Measurements from ENCODE around the gene MED26.

The MED26 gene

DNA sequence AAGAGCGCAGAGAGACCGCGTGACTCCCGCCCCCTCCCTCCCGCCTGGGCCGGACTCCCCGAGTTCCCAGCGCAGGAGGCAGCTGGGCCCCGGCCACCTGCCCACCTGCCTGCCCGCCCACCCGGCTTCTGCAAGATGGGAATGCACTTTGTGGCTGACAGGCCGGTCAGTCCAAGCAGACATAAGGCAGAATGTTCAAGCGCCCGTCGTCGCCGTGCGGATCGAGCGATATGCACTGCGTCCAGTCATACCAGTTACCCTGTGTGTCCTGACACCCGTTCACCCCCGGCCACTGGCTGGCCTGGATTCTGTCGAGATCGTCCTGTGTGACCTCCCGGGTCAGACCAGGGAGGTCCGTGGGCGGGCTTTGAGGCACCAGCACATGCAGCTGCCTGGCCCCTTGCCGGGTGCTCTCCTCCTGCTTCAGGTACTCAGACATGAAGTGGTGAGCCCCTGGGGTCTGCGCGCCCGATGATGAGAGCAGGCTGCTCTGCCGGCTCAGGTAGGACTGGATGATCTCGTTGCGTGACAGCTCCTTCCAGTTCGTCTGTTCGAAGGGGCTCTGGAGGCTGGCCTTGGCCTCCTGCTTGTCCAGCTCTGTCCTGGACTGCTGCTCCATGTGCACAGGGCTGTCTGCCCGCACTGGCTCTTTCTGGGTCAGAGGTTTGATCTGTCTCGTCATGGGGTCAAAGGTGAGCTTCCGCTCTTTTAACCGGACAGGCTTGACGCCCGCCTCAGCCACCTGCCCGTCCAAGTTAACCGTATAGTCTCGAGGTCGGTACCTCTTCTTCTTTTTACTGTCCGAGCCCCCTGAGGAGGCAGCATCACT lies 51.9 kb downstream of the MED26 start (continued):
- TF ChIP-seq, protein P1, sequence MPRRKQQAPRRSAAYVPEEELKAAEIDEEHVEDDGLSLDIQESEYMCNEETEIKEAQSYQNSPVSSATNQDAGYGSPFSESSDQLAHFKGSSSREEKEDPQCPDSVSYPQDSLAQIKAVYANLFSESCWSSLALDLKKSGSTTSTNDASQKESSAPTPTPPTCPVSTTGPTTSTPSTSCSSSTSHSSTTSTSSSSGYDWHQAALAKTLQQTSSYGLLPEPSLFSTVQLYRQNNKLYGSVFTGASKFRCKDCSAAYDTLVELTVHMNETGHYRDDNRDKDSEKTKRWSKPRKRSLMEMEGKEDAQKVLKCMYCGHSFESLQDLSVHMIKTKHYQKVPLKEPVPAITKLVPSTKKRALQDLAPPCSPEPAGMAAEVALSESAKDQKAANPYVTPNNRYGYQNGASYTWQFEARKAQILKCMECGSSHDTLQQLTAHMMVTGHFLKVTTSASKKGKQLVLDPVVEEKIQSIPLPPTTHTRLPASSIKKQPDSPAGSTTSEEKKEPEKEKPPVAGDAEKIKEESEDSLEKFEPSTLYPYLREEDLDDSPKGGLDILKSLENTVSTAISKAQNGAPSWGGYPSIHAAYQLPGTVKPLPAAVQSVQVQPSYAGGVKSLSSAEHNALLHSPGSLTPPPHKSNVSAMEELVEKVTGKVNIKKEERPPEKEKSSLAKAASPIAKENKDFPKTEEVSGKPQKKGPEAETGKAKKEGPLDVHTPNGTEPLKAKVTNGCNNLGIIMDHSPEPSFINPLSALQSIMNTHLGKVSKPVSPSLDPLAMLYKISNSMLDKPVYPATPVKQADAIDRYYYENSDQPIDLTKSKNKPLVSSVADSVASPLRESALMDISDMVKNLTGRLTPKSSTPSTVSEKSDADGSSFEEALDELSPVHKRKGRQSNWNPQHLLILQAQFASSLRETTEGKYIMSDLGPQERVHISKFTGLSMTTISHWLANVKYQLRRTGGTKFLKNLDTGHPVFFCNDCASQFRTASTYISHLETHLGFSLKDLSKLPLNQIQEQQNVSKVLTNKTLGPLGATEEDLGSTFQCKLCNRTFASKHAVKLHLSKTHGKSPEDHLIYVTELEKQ (tag by site-specific recombination; IDR thresholded peaks at IDR 0.05; ENCODE audit: borderline replicate concordance), result no peak
- TF ChIP-seq ZFHX2 (tag by site-specific recombination; conservative IDR thresholded peaks at IDR 0.05) (peak; percentile 19; the same call in 1 of the 2 replicates), ZNF2 (tag by site-specific recombination; IDR thresholded peaks at IDR 0.05) (no peak), ZNF174 (tag by site-specific recombination; IDR thresholded peaks at IDR 0.05) (no peak), MYNN (tag by site-specific recombination; IDR thresholded peaks at IDR 0.05; ENCODE audit: borderline replicate concordance) (no peak)
- TF ChIP-seq, protein P2, sequence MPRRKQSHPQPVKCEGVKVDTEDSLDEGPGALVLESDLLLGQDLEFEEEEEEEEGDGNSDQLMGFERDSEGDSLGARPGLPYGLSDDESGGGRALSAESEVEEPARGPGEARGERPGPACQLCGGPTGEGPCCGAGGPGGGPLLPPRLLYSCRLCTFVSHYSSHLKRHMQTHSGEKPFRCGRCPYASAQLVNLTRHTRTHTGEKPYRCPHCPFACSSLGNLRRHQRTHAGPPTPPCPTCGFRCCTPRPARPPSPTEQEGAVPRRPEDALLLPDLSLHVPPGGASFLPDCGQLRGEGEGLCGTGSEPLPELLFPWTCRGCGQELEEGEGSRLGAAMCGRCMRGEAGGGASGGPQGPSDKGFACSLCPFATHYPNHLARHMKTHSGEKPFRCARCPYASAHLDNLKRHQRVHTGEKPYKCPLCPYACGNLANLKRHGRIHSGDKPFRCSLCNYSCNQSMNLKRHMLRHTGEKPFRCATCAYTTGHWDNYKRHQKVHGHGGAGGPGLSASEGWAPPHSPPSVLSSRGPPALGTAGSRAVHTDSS (tag by site-specific recombination; IDR thresholded peaks at IDR 0.05), result no peak

DNA sequence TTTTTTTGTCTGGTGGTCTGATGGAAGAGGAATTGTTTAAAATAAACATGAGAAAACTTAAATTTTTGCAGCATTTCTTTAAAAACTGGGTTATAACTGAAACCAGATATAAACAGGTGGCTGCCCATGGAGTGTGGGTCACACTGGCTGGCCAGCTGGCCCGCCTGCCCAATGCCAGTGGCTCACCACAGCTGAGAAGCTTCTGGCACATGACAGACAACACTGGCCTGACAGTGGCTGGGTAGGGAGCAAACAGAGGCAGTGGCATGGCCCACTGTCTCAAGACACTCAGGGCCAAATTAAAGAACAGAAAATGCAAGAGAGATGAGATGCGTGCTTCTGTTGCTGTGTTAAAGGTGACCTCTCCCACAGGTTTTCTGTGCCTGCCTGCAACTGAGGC lies 52.7 kb downstream of the MED26 start:
- Histone ChIP-seq H3K36me3 (ENCODE audit: control insufficient read depth in 2 of 2, insufficient read depth in 1 of 2, low read length in 2 of 2) (peaks cover 0 to 52% of the 10 kb centered on the region in 2 experiments; a peak in 1 of 3 replicates), H3K9me3 (ENCODE audit: control insufficient read depth, insufficient read depth, low read depth, low read length) (no peaks in the 10 kb centered on the region), H3K4me3 (ENCODE audit: low read depth, low read length) (no peak overlapping the region), H3K27ac (ENCODE audit: extremely low read depth, low read depth, low read length) (no peak overlapping the region; the same call in 1 of the 2 replicates), H3K4me1 (ENCODE audit: control insufficient read depth, insufficient read depth, low read length) (peaks cover 2% of the 10 kb centered on the region; the same call in 1 of the 2 replicates)
- POLR2A ChIA-PET, result no interaction called here
- CTCF ChIA-PET, result no interaction called here
- no peak for TF ChIP-seq ZNF169 (tag by site-specific recombination; IDR thresholded peaks at IDR 0.05)
- TF ChIP-seq, protein P3, sequence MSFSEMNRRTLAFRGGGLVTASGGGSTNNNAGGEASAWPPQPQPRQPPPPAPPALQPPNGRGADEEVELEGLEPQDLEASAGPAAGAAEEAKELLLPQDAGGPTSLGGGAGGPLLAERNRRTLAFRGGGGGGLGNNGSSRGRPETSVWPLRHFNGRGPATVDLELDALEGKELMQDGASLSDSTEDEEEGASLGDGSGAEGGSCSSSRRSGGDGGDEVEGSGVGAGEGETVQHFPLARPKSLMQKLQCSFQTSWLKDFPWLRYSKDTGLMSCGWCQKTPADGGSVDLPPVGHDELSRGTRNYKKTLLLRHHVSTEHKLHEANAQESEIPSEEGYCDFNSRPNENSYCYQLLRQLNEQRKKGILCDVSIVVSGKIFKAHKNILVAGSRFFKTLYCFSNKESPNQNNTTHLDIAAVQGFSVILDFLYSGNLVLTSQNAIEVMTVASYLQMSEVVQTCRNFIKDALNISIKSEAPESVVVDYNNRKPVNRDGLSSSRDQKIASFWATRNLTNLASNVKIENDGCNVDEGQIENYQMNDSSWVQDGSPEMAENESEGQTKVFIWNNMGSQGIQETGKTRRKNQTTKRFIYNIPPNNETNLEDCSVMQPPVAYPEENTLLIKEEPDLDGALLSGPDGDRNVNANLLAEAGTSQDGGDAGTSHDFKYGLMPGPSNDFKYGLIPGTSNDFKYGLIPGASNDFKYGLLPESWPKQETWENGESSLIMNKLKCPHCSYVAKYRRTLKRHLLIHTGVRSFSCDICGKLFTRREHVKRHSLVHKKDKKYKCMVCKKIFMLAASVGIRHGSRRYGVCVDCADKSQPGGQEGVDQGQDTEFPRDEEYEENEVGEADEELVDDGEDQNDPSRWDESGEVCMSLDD (tag by site-specific recombination; IDR thresholded peaks at IDR 0.05), result no peak
- no peak for TF ChIP-seq GLI4 (tag by site-specific recombination; IDR thresholded peaks at IDR 0.05)
- TF ChIP-seq, protein P4, sequence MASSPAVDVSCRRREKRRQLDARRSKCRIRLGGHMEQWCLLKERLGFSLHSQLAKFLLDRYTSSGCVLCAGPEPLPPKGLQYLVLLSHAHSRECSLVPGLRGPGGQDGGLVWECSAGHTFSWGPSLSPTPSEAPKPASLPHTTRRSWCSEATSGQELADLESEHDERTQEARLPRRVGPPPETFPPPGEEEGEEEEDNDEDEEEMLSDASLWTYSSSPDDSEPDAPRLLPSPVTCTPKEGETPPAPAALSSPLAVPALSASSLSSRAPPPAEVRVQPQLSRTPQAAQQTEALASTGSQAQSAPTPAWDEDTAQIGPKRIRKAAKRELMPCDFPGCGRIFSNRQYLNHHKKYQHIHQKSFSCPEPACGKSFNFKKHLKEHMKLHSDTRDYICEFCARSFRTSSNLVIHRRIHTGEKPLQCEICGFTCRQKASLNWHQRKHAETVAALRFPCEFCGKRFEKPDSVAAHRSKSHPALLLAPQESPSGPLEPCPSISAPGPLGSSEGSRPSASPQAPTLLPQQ (tag by site-specific recombination; IDR thresholded peaks at IDR 0.05), result no peak
- TF ChIP-seq ZNF221 (tag by site-specific recombination; IDR thresholded peaks at IDR 0.05; ENCODE audit: borderline replicate concordance), result no peak
- TF ChIP-seq ZNF114 (tag by site-specific recombination; IDR thresholded peaks at IDR 0.05), result no peak

DNA sequence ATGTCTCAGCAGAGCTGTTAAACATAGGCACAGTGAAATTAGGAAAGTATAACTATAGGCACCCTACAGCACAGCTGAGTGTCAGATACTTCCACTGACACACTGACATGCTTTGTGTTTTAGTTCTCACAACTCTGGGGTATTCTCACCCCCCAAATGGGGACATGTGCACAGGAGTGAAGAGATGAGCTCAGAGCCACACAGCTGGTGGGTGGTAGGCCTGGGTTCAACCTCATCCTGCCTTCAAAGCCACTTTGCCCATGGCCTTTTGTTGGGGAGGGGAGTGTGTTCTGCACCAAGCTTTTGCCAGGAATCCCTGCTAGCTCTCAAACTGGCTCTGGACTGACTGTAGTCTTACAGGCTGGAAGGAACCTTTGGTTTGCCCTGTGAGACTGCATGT lies 54.1 kb downstream of the MED26 start:
- POLR2A ChIA-PET, result interaction anchor here (1.1 to 2.5 kb wide), 5 partner anchors 8 to 54 kb away, joined by 4 to 23 read pairs (median 4); partner anchors contain the start of gene MED26

More for the DNA sequence above, 54.1 kb downstream of the MED26 start:
- peaks cover 0 to 53% of the 10 kb centered on the region in 2 experiments; a peak in 2 of 3 replicates for H3K36me3 ChIP-seq (ENCODE audit: control insufficient read depth in 2 of 2, insufficient read depth in 1 of 2, low read length in 2 of 2)
- no peak overlapping the region for H3K27ac ChIP-seq (ENCODE audit: extremely low read depth, low read depth, low read length)
- TF ChIP-seq REPIN1 (tag by site-specific recombination; IDR thresholded peaks at IDR 0.05; ENCODE audit: low read depth), result no peak
- TF ChIP-seq ZNF600 (tag by site-specific recombination; IDR thresholded peaks at IDR 0.05), result peak; percentile 72; the same call in 1 of the 2 replicates
- H3K4me3 ChIP-seq (ENCODE audit: low read depth, low read length), result peak overlapping the region; percentile 10
- peaks cover 2% of the 10 kb centered on the region; the same call in 1 of the 2 replicates for H3K4me1 ChIP-seq (ENCODE audit: control insufficient read depth, insufficient read depth, low read length)
- CTCF ChIA-PET, result no interaction called here
- no peaks in the 10 kb centered on the region for H3K9me3 ChIP-seq (ENCODE audit: control insufficient read depth, insufficient read depth, low read depth, low read length)

Measured in HEK293 (cell line).